PC-3 (cell line): ENCODE results near the gene TRIM65. TPM values are rescaled to one million over a fixed set of nuclear protein-coding genes. Genes with fewer than 3 reads are reported as not detected.

Source experiments
- ATAC-seq: fragments of 200-7000 bp; cut with Tn5 transposase; 2 replicates; pipeline ENCODE4 v1.9.1; 2020; ENCODE audit warnings: mild to moderate bottlenecking, moderate library complexity
- BruUV-seq: library from RNA; stranded (reverse); fragments of 400-500 nt; replicated peaks from 2 replicates; lab custom pipeline; 2021; lab: Mats Ljungman, UMichigan
- CTCF ChIA-PET: fragments of 300-600 bp; sonication (Branson Sonifier 250); formaldehyde crosslinking; loops from one replicate; lab custom pipeline; 2022; ENCODE audit warnings: antibody characterized with exemption; lab: Charles Lee
- POLR2A ChIA-PET: fragments of 300-600 bp; sonication (Branson Sonifier 250); formaldehyde crosslinking; loops from one replicate; lab custom pipeline; 2022; ENCODE audit warnings: antibody characterized with exemption; ENCODE audit not compliant: unreplicated experiment; lab: Charles Lee
- DNase-seq: peaks from one replicate; pipeline ENCODE4 v3.0.0-alpha.2; 2015
- H2AFZ ChIP-seq: fragments of 300-600 bp; sonication (generic); 2 replicates; pipeline ENCODE4 v1.6.0; 2016; ENCODE audit warnings: antibody characterized with exemption, low read length
- H3F3A ChIP-seq: fragments of 300-600 bp; sonication (generic); one replicate; pipeline ENCODE4 v1.6.0; 2017; ENCODE audit warnings: antibody characterized with exemption, low read length, control low read depth, mild to moderate bottlenecking; ENCODE audit not compliant: unreplicated experiment
- H3K27ac ChIP-seq: fragments of 300-600 bp; sonication (generic); 2 replicates; pipeline ENCODE4 v1.5.1; 2016; ENCODE audit warnings: mild to moderate bottlenecking, low read length
- H3K27me3 ChIP-seq: fragments of 300-600 bp; sonication (generic); 2 replicates; pipeline ENCODE4 v1.6.1; 2016; ENCODE audit warnings: low read length, mixed read lengths
- H3K36me3 ChIP-seq: fragments of 300-600 bp; sonication (generic); 2 replicates; pipeline ENCODE4 v1.6.1; 2016; ENCODE audit warnings: low read depth, mixed run types, low read length, mixed read lengths
- H3K4me1 ChIP-seq: fragments of 300-600 bp; sonication (generic); 2 replicates; pipeline ENCODE4 v1.5.1; 2016; ENCODE audit warnings: low read length; ENCODE audit not compliant: insufficient read depth
- H3K4me2 ChIP-seq: fragments of 300-600 bp; sonication (generic); 2 replicates; pipeline ENCODE4 v1.6.0; 2016; ENCODE audit warnings: low read length
- H3K4me3 ChIP-seq: fragments of 300-600 bp; sonication (generic); 2 replicates; pipeline ENCODE4 v1.5.1; 2016; ENCODE audit warnings: mild to moderate bottlenecking, low read length, mixed read lengths
- H3K79me2 ChIP-seq: fragments of 300-600 bp; sonication (generic); 2 replicates; pipeline ENCODE4 v1.6.1; 2017; ENCODE audit warnings: low read length, mixed read lengths
- H3K9ac ChIP-seq: fragments of 300-600 bp; sonication (generic); 2 replicates; pipeline ENCODE4 v1.6.0; 2016; ENCODE audit warnings: mild to moderate bottlenecking, low read length
- H3K9me2 ChIP-seq: fragments of 300-600 bp; sonication (generic); replicated peaks from 2 replicates; pipeline ENCODE4 v1.6.1; 2016; ENCODE audit warnings: mixed run types, low read length, mixed read lengths
- H3K9me3 ChIP-seq: fragments of 300-600 bp; sonication (generic); 2 replicates; pipeline ENCODE4 v1.6.1; 2016; ENCODE audit warnings: low read length, mixed read lengths
- H4K20me1 ChIP-seq: fragments of 300-600 bp; sonication (generic); 2 replicates; pipeline ENCODE4 v1.6.1; 2016; ENCODE audit warnings: low read length, mixed read lengths
- CTCF ChIP-seq: fragments of 300-600 bp; sonication (generic); conservative IDR thresholded peaks from 2 replicates; pipeline ENCODE4 v1.5.1; 2017; ENCODE audit warnings: antibody characterized with exemption, low read depth, mild to moderate bottlenecking, low read length
- EZH2 ChIP-seq: fragments of 300-600 bp; sonication (generic); IDR thresholded peaks from one replicate; pipeline ENCODE4 v1.6.1; 2017; ENCODE audit warnings: antibody characterized with exemption, mild to moderate bottlenecking, low read length; ENCODE audit not compliant: unreplicated experiment
- EZH2phosphoT487 ChIP-seq: fragments of 300-600 bp; sonication (generic); IDR thresholded peaks from 2 replicates; pipeline ENCODE4 v1.6.1; 2018; ENCODE audit warnings: mild to moderate bottlenecking, antibody characterized with exemption, low read length, borderline replicate concordance
- intact Hi-C: fragments of 100-400 bp; cut with micrococcal nuclease; formaldehyde crosslinking; loops from 2 replicates; pipeline ENCODE4 v1.9.0; 2023
- total RNA-seq: library from RNA; depleted of rRNA; stranded (reverse); fragments of >200 nt; gene quantifications from 2 replicates; pipeline ENCODE4 v1.2.3, GENCODE V29; 2014

The TRIM65 gene
- total RNA-seq, 1 experiment from 2014 or later: 32.3 TPM

DNA sequence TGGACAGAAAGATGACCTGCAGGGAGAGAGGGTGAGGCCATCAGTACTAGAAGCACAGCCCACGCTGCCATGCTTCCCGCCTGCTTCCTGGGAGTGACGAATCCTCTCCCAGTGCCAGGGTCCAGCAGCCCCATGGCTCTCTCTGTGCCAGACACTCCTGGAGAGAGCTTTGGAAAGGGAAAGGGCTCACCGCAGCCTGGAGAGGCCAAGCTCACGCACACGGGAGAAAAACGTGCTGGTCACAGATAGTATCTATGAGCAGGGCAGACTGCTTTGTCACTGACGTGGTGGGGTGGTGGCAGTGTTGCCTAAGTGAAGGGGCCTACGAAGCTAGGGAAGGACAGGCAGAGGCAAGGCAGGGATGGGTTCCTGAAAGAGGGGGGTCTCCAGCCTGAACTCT, 47.0 kb downstream of the TRIM65 start:
- no peak overlapping the region for H2AFZ ChIP-seq
- no peak for DNase-seq
- no peaks in the 10 kb centered on the region for H3K9me3 ChIP-seq
- TF ChIP-seq CTCF (no peak), EZH2phosphoT487 (no peak), EZH2 (no peak)
- H3K9me2 ChIP-seq: no peaks in the 10 kb centered on the region
- H3K27me3 ChIP-seq: no peaks in the 10 kb centered on the region
- H3K79me2 ChIP-seq: peaks cover 22% of the 10 kb centered on the region
- H3K4me1 ChIP-seq: peaks cover 45% of the 10 kb centered on the region
- POLR2A ChIA-PET: no interaction called here
- intact Hi-C loops: loop anchor here (5.0 kb wide), 1 partner anchor 77 kb away; no protein-coding TSS in a partner anchor
- no peak overlapping the region for H3K4me2 ChIP-seq
- BruUV-seq: no TSS peak
- H3K36me3 ChIP-seq: peaks cover 31% of the 10 kb centered on the region; the same call in 1 of the 2 replicates
- CTCF ChIA-PET: interaction anchor here (1.0 kb wide), 1 partner anchor 21 kb away, joined by 3 read pairs; no protein-coding TSS in a partner anchor
- H4K20me1 ChIP-seq: no peaks in the 10 kb centered on the region
- H3K4me3 ChIP-seq: no peak overlapping the region
- ATAC-seq: no peak
- peaks cover 5% of the 10 kb centered on the region for H3F3A ChIP-seq
- H3K9ac ChIP-seq: no peak overlapping the region
- H3K27ac ChIP-seq: no peak overlapping the region

DNA sequence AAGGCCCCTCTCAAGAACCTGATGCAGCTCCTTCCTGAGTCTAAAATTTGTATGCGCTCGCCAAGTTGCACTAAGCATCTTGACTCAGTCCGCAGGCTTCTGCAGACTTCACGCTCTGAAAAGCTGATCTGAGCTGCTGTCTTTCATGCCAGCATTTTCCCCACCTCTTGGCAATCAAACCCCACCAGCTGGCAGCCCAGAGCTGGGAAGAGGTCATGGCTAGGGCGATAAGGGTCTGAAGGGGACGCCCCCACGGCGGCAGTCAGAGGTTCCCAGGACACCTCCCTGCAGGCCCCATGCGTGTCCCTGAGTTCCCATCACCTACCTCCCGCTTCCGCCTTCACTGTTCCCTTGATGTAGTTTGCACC, 47.5 kb downstream of the TRIM65 start:
- ChIA-PET POLR2A (no interaction called here), CTCF (interaction anchor here (1.0 kb wide), 1 partner anchor 21 kb away, joined by 3 read pairs; no protein-coding TSS in a partner anchor)
- TF ChIP-seq EZH2 (no peak), EZH2phosphoT487 (no peak), CTCF (no peak)
- no peak for ATAC-seq
- Histone ChIP-seq H3K9ac (no peak overlapping the region), H3K9me2 (no peaks in the 10 kb centered on the region), H3K27ac (no peak overlapping the region), H3K4me1 (peaks cover 45% of the 10 kb centered on the region), H4K20me1 (no peaks in the 10 kb centered on the region), H3K4me3 (no peak overlapping the region), H3K79me2 (peaks cover 18% of the 10 kb centered on the region), H3K4me2 (no peak overlapping the region), H3F3A (peaks cover 5% of the 10 kb centered on the region), H3K9me3 (no peaks in the 10 kb centered on the region), H3K27me3 (no peaks in the 10 kb centered on the region), H2AFZ (no peak overlapping the region), H3K36me3 (peaks cover 31% of the 10 kb centered on the region; the same call in 1 of the 2 replicates)
- no peak for DNase-seq
- intact Hi-C loops: loop anchor here (5.0 kb wide), 1 partner anchor 77 kb away; no protein-coding TSS in a partner anchor
- no TSS peak for BruUV-seq

GRCh38 chr17:75848523-75849278, 48.0 kb downstream of the TRIM65 start:
- H2AFZ ChIP-seq: no peak overlapping the region
- no peaks in the 10 kb centered on the region for H3K27me3 ChIP-seq
- intact Hi-C loops: loop anchor here (5.0 kb wide), 1 partner anchor 76 kb away; no protein-coding TSS in a partner anchor
- TF ChIP-seq EZH2phosphoT487: no peak
- TF ChIP-seq EZH2: no peak
- TF ChIP-seq CTCF: peak; percentile 96
- no peak for ATAC-seq
- no peak overlapping the region for H3K9ac ChIP-seq
- peaks cover 5% of the 10 kb centered on the region for H3F3A ChIP-seq
- H3K9me2 ChIP-seq: no peaks in the 10 kb centered on the region
- no peak overlapping the region for H3K27ac ChIP-seq
- H3K36me3 ChIP-seq: peaks cover 31% of the 10 kb centered on the region; the same call in 1 of the 2 replicates
- H3K9me3 ChIP-seq: no peaks in the 10 kb centered on the region
- no peak overlapping the region for H3K4me2 ChIP-seq
- H3K4me3 ChIP-seq: no peak overlapping the region
- peak; percentile 85 for DNase-seq
- peaks cover 18% of the 10 kb centered on the region for H3K79me2 ChIP-seq
- H4K20me1 ChIP-seq: no peaks in the 10 kb centered on the region
- POLR2A ChIA-PET: interaction anchor here (0.6 kb wide), 1 partner anchor 69 kb away, joined by 5 read pairs; no protein-coding TSS in a partner anchor
- no TSS peak for BruUV-seq
- H3K4me1 ChIP-seq: peaks cover 45% of the 10 kb centered on the region
- CTCF ChIA-PET: interaction anchor here (1.0 kb wide), 2 partner anchors 19 to 20 kb away, joined by 3 to 4 read pairs; no protein-coding TSS in a partner anchor
